CD4-positive, alpha-beta T cell (primary cell): ENCODE data around the gene ETFB. TPM values are rescaled to one million over a fixed set of nuclear protein-coding genes. Genes with fewer than 3 reads are reported as not detected.
"Not testable (repeated sequence)": the region's sequence is repeated elsewhere in the genome, so short reads cannot be mapped to it uniquely, and the experiment has no call there.

ENCODE experiments used
- ATAC-seq: fragments of 200-7000 bp; cut with Tn5 transposase; one replicate; pipeline ENCODE4 v1.10.0; 2022; ENCODE audit warnings: mild to moderate bottlenecking; ENCODE audit not compliant: poor library complexity
- CTCF ChIA-PET: fragments of 350-600 bp; sonication (Branson Sonifier 250); formaldehyde crosslinking; loops from one replicate; lab custom pipeline; 2021; ENCODE audit warnings: antibody characterized with exemption, inconsistent platforms; lab: Charles Lee
- POLR2A ChIA-PET: fragments of 350-600 bp; sonication (Branson Sonifier 250); formaldehyde crosslinking; loops from one replicate; lab custom pipeline; 2021; ENCODE audit warnings: antibody characterized with exemption, inconsistent platforms; lab: Charles Lee
- DNase-seq, 14 experiments: peaks; one replicate each; pipeline ENCODE4 v3.0.0-alpha.2; 2013 to 2020; ENCODE audit warnings: mixed read lengths in 2 of 14
- H3K27ac ChIP-seq, 2 donors: one replicate each; pipeline versions ENCODE4 v1.5.1 to v1.7.0; 2013; ENCODE audit warnings: low read length in 2 of 2, low read depth in 1 of 2, mild to moderate bottlenecking in 1 of 2
- H3K27me3 ChIP-seq, 2 experiments: 1 replicate in 1 of 2; 2 replicates in 1 of 2; pipeline versions ENCODE4 v1.6.1 to v1.7.0; 2013; ENCODE audit warnings: low read length in 2 of 2, control low read depth in 1 of 2, mild to moderate bottlenecking in 1 of 2, moderate library complexity in 1 of 2; ENCODE audit not compliant: insufficient read depth in 2 of 2, control insufficient read depth in 1 of 2
- H3K36me3 ChIP-seq: one replicate; pipeline ENCODE4 v1.6.1; 2013; ENCODE audit warnings: low read length, control low read depth; ENCODE audit not compliant: insufficient read depth
- H3K4me1 ChIP-seq: one replicate; pipeline ENCODE4 v1.6.1; 2013; ENCODE audit warnings: low read length, control low read depth; ENCODE audit not compliant: insufficient read depth
- H3K4me3 ChIP-seq: one replicate; pipeline ENCODE4 v1.5.1; 2013; ENCODE audit warnings: mild to moderate bottlenecking, low read length, moderate library complexity
- H3K9me3 ChIP-seq, 2 experiments: 1 replicate in 1 of 2; 2 replicates in 1 of 2; pipeline versions ENCODE4 v1.6.1 to v1.7.0; 2013; ENCODE audit warnings: low read length in 2 of 2, mild to moderate bottlenecking in 2 of 2, control low read depth in 1 of 2, moderate library complexity in 1 of 2; ENCODE audit not compliant: control insufficient read depth in 1 of 2, insufficient read depth in 1 of 2
- H3K27ac Mint-ChIP-seq: one replicate; pipeline ENCODE4 v1.8.0; 2020; ENCODE audit warnings: mixed read lengths
- H3K27me3 Mint-ChIP-seq: one replicate; pipeline ENCODE4 v1.8.0; 2021; ENCODE audit warnings: mixed read lengths
- H3K36me3 Mint-ChIP-seq: one replicate; pipeline ENCODE4 v1.8.0; 2021; ENCODE audit warnings: low read depth, mixed read lengths
- H3K4me1 Mint-ChIP-seq: one replicate; pipeline ENCODE4 v1.8.0; 2021; ENCODE audit warnings: low read depth, mixed read lengths
- H3K4me3 Mint-ChIP-seq: one replicate; pipeline ENCODE4 v1.8.0; 2020; ENCODE audit warnings: mild to moderate bottlenecking, mixed read lengths
- H3K9me3 Mint-ChIP-seq: one replicate; pipeline ENCODE4 v1.8.0; 2020; ENCODE audit warnings: mixed read lengths
- intact Hi-C, 2 experiments: fragments of 100-400 bp; cut with DNase I in 1 of 2; cut with micrococcal nuclease in 1 of 2; formaldehyde crosslinking; loops; one replicate each; pipeline versions ENCODE4 v1.15.1 to v1.9.0; 2023 to 2025; cut with DNase I, micrococcal nuclease
- total RNA-seq, 174 experiments: library from RNA in 2 of 174; stranded (reverse) in 2 of 174; gene quantifications; one replicate each; pipeline ENCODE4 v1.2.3 and lab custom pipeline; 2021 to 2026
- TF ChIP-seq, protein P1 (sequence below): fragments of 200-600 bp; IDR thresholded peaks from one replicate; pipeline ENCODE4 v1.8.0; 2022; ENCODE audit warnings: antibody characterized with exemption, mild to moderate bottlenecking

Gene ETFB
- total RNA-seq, 2 experiments from 2014 or later = 29.7 to 30.1 TPM

DNA sequence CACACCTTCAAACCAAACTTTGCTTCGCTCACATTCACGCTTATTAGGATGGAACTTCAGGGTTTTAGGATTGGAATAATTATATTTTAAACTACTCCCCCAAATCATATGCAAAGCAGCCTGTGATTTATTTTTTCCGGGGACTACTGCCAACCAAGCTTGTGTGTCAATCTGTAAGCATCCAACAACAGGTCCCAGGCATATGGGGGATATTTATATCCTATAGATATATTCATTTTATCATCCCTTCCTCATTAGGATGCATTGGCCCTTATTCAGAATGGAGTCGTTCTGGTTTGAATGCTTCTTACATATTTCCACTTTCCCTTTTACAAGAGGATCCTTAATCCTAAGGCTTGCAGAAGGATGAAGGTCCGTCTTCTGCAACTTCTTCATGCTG lies 33.0 kb upstream of the ETFB start:
- no peak overlapping the region for H3K27ac Mint-ChIP-seq
- Histone ChIP-seq H3K27me3 (no peaks in the 10 kb centered on the region), H3K27ac (no peak overlapping the region), H3K4me1 (peaks cover 11% of the 10 kb centered on the region), H3K9me3 (peaks cover 15 to 26% of the 10 kb centered on the region in 2 experiments), H3K36me3 (no peaks in the 10 kb centered on the region), H3K4me3 (no peak overlapping the region)
- TF ChIP-seq, protein P1, sequence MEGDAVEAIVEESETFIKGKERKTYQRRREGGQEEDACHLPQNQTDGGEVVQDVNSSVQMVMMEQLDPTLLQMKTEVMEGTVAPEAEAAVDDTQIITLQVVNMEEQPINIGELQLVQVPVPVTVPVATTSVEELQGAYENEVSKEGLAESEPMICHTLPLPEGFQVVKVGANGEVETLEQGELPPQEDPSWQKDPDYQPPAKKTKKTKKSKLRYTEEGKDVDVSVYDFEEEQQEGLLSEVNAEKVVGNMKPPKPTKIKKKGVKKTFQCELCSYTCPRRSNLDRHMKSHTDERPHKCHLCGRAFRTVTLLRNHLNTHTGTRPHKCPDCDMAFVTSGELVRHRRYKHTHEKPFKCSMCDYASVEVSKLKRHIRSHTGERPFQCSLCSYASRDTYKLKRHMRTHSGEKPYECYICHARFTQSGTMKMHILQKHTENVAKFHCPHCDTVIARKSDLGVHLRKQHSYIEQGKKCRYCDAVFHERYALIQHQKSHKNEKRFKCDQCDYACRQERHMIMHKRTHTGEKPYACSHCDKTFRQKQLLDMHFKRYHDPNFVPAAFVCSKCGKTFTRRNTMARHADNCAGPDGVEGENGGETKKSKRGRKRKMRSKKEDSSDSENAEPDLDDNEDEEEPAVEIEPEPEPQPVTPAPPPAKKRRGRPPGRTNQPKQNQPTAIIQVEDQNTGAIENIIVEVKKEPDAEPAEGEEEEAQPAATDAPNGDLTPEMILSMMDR = no peak
- intact Hi-C loops = no loop called here
- no peak for DNase-seq
- H3K9me3 Mint-ChIP-seq = no peaks in the 10 kb centered on the region
- H3K27me3 Mint-ChIP-seq = peaks cover 6% of the 10 kb centered on the region
- no peaks in the 10 kb centered on the region for H3K36me3 Mint-ChIP-seq
- H3K4me1 Mint-ChIP-seq = peaks cover 7% of the 10 kb centered on the region
- ChIA-PET CTCF (interaction anchor here (1.0 kb wide), 1 partner anchor 117 kb away, joined by 3 read pairs; no protein-coding TSS in a partner anchor), POLR2A (no interaction called here)
- ATAC-seq = no peak
- no peak overlapping the region for H3K4me3 Mint-ChIP-seq

- Mint-ChIP-seq H3K4me1 (peaks cover 13% of the 10 kb centered on the region), H3K27ac (no peak overlapping the region), H3K4me3 (peak overlapping the region; percentile 25), H3K27me3 (peaks cover under 1% of the 10 kb centered on the region), H3K9me3 (no peaks in the 10 kb centered on the region), H3K36me3 (no peaks in the 10 kb centered on the region)
- H3K9me3 ChIP-seq = peaks cover 12 to 16% of the 10 kb centered on the region in 2 experiments
- H3K27ac ChIP-seq = no peak overlapping the region
- TF ChIP-seq, protein P1 = peak; percentile 68
- intact Hi-C loops = no loop called here
- ChIA-PET CTCF (interaction anchor here (0.7 kb wide), 1 partner anchor 23 kb away, joined by 3 read pairs; no protein-coding TSS in a partner anchor), POLR2A (no interaction called here)
- H3K4me3 ChIP-seq = no peak overlapping the region
- no peak for ATAC-seq
- no peaks in the 10 kb centered on the region for H3K27me3 ChIP-seq
- no peaks in the 10 kb centered on the region for H3K36me3 ChIP-seq
- peak in 3 of 14 experiments; percentile 41 to 48 (median 45) for DNase-seq
- H3K4me1 ChIP-seq = peaks cover 18% of the 10 kb centered on the region
Observed at GRCh38 chr19:51398096-51398704, 32.0 kb upstream of the ETFB start.

DNA sequence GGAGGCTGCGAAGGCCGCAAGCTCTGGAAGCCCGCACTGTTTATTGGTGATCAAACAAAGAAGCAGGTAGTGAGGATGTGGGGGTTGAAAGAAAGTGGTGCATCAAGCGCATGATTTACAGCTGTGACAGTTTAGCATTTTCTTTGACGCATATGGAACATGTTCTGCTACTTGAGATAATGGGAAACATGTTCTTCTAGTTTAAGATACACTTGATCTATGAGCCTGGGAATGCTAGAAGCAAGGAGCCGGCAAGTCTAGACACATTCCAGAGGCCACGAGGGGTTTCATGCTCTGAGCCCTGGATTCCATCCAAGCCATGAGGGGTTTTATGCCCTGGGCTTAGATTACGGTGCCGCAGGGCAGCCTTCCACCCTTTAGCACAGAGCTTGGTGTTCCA lies 31.3 kb upstream of the ETFB start:
- H3K27me3 ChIP-seq, H3K4me3 Mint-ChIP-seq, POLR2A ChIA-PET, intact Hi-C loops, H3K27me3 Mint-ChIP-seq, H3K27ac Mint-ChIP-seq, CTCF ChIA-PET, ATAC-seq, H3K4me3 ChIP-seq, H3K9me3 Mint-ChIP-seq, H3K36me3 ChIP-seq, DNase-seq, H3K27ac ChIP-seq, H3K36me3 Mint-ChIP-seq: not testable (repeated sequence)
- peaks cover 13% of the 10 kb centered on the region for H3K4me1 Mint-ChIP-seq
- Histone ChIP-seq H3K9me3 (peaks cover 6 to 10% of the 10 kb centered on the region in 2 experiments), H3K4me1 (peaks cover 18% of the 10 kb centered on the region)

- Histone ChIP-seq H3K27me3 (no peaks in the 10 kb centered on the region), H3K36me3 (no peaks in the 10 kb centered on the region), H3K9me3 (peaks cover 0 to 1% of the 10 kb centered on the region in 2 experiments), H3K4me3 (no peak overlapping the region), H3K4me1 (peaks cover 18% of the 10 kb centered on the region), H3K27ac (no peak overlapping the region)
- H3K27me3 Mint-ChIP-seq = no peaks in the 10 kb centered on the region
- H3K9me3 Mint-ChIP-seq = no peaks in the 10 kb centered on the region
- intact Hi-C loops = no loop called here
- ATAC-seq = no peak
- no peak for DNase-seq
- ChIA-PET POLR2A (no interaction called here), CTCF (no interaction called here)
- no peak overlapping the region for H3K4me3 Mint-ChIP-seq
- no peak overlapping the region for H3K27ac Mint-ChIP-seq
- TF ChIP-seq, protein P1 = no peak
- H3K36me3 Mint-ChIP-seq = no peaks in the 10 kb centered on the region
- H3K4me1 Mint-ChIP-seq = peaks cover 18% of the 10 kb centered on the region
Observed at GRCh38 chr19:51396175-51396574, 30.0 kb upstream of the ETFB start.
